GM19395 (cell line): Measurements from ENCODE around the gene CFAP70.
"Not testable (repeated sequence)": the region's sequence is repeated elsewhere in the genome, so short reads cannot be mapped to it uniquely, and the experiment has no call there.

Source experiments
- ATAC-seq: cut with Tn5 transposase; IDR thresholded peaks from one replicate; pipeline ENCODE4 v1.9.1; 2021; ENCODE audit warnings: mild to moderate bottlenecking, moderate library complexity; ENCODE audit not compliant: unreplicated experiment

Gene CFAP70

DNA sequence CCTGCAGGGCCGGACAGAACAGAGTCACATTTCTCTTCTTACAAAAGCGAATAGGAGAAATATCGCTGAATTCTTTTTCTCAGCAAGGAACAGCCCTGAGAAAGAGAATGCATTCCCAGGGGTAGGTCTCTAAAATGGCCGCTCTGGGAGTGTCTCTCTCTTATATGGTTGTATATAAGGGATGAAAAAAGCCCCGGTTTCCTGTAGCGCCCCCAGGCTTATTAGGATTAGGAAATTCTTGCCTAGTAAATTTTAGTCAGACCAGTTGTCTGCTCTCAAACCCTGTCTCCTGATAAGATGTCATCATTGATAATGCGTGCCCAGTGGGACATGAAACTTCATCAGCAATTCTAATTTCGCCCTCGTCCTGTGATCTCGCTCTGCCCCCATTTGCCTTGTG, 100.1 kb downstream of the CFAP70 start:
- not testable (repeated sequence) for ATAC-seq

DNA sequence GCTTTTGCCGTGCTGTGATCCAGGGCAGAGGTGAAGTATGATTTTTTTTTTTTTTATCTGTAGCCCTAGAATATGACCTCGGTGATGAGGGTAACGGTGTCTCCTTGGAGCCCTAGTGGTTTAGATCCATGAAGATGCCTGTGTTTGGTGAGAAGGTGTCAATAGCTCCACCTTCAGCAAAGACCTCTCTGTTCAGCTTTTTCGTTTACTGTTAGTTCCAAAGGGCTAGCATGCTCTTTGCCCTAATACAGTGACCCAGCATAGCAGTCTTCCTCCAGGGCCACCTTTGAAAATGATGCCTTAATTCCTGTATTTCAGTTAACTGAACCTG, 105.5 kb downstream of the CFAP70 start:
- peak; percentile 24 for ATAC-seq

DNA sequence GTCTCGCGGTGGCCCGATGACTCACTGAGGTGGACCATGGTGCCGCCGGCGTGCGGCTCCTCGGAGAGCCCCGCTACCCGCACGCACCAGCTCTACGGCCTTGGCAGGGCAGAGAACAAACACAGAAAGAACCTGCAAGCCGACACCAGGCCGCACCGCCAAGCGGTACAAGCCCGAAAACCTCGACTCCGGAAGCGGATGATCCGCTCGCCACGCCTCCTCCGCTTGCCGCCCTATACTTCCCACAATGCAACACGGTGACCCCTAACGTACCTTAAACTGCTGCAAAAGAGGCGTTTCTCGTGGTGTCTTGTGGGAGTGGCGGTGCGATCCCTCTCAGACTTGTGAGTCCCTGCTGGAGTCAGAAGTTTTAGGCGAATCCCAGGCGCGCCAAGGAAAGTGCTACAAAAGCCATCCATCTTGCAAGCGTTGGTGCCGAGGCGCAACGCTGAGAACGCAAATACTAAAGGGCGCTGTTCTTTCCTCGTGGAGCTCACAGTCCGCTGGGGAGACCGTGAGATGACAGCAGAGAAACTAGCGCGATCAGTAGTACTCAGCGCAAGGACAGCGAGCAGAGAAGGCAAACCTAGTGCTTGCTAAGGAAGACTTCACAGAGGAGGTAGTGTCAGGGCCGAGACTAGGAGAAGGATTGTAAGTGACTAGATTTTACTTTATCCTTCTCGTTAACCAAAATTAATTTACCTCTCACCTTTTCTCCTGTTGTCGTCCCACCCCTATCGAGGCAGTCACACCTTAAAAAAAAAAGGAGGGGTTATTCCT, 106.0 kb downstream of the CFAP70 start, which contains the start of gene MRPS16:
Gene MRPS16 (minus strand): TSS at position 200 of the 780 bp plus-strand sequence. CDS start 162 bp downstream, at position 38.
- ATAC-seq: peak; percentile 77

DNA sequence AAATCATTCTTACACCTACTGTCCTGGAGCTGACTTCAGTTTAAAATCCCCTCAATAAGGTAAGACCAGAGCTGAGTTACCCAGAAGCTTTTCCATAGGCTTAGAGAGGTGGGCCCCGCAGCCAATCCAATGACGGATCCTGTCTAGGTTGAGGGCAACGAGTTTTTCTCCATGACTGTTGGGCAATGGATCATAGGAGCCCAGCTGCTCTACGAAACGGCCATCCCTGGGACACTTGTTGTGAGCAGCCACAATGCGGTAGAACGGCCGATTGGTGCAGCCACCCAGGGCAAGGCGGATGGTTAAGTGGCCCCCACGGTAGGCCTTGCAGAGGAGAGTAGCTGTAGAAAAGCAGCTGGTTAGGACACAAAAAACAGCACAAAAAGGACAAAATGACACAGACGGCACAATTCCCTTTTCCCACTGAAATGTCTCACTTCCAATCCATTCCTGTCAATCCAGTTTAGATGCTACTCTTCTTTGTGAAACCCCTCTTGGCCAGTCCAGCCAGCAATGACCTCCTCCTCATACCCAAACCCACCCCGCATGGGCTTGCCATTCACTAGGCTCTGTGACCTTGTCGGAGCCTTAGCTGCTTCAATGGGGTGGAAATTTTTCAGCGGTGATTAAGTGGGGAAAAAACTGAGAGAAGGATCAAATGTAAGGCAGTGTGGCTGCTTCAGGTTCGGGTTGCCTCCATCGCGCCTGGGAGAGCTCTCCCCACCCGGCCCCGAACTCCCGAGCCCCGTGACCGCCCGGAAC, 106.8 kb downstream of the CFAP70 start:
- ATAC-seq: no peak

DNA sequence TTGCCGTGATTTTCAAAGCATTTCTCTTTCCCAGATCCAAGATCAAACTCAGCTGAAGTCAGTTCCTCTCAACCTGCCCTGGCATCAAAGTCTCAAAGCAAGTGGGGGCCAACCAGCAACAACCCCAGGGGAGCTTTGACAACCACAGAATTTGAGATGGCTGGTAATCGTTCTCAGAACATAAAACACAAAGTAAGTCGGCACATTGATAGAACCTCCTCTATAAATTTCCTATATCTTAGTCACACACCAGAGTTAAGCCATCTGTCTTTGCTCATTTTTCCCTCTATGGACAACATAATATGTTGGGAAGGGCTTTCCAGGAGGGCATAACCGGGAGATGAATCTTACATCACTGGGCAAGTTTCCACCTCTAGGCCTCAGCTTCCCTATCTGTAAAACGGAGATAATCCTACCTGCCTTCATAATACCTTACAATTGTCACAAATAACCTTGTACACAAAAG, 110.4 kb downstream of the CFAP70 start:
- no peak for ATAC-seq

DNA sequence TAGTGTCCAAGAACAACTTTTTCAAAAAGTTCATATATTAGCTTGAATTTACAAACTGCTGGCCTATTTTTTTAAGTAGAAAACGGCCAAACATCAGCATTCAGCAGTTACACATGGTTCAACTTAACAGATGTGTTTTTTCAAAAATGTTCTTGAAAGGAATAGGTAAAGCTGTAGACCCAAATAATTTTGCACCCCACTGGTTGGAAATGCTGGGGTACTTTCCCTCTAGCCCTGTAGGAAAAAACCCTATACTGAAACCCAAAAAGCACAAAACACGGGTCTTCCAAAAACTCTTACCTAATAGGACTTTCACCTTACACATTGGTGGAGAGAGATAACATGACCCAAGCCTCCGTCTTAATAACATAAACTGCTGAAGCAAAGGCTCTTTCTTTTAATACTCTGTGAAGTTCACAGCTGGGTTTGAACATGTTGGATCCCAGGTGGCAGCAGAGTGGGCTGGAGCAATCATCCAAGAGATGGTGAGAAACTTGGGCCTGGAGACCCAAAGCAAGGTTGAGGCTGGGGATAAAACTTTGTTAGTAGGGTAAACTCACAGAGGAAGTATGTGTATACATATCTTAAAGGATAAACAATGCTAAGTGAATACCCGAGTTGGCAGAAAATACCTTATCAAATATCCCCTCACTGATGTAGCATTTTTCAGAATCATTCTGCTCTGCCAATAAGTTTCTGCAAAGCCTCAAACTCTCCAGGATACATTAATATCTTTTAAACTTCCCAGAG, 111.0 kb downstream of the CFAP70 start:
- ATAC-seq: no peak

DNA sequence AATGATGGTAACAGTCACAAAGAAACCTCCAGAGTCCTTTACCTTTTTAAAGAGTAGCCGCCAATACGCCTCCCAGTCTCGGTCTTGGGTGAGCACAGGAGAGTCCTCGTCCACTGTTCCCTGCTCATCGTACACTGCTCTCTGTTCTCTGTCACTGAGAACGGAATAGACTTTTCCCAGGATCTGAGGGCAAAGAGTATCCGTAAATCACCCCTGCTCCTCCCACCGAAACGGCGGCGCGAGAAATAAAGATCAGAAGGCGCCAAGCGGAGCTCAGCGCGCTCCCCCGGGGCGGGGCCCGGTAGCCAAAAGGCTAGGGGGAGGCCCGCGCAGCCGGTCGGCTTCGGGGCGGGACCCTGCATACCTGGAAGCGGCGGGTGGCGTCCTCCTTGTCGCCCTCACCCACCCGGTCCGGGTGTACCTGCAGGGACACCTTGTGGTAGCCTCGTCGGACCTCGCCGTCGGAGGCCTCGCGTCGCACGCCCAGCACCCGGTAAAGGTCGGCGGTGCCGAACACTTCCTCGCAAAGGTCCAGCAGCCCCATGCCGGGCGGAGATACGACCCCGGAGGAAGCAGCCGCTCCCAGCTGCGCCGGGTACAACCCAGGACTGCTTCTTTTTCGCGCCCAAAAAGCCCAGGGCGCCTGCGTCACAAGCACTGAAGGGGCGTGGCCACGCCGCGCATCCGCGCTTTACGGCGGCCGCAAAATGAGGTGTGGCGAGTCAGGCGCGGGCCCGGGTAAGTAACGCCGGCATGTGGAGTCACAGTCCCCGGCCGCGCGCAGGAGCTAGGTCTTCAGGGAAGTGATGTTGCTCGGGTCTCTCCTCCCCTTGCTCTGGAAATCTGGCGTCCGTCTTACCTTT, 111.8 kb downstream of the CFAP70 start, which contains the start of gene DNAJC9:
Gene DNAJC9 (minus strand): TSS at position 610 of the 863 bp plus-strand sequence. CDS start 66 bp downstream, at position 544.
- peak; percentile 85 for ATAC-seq

DNA sequence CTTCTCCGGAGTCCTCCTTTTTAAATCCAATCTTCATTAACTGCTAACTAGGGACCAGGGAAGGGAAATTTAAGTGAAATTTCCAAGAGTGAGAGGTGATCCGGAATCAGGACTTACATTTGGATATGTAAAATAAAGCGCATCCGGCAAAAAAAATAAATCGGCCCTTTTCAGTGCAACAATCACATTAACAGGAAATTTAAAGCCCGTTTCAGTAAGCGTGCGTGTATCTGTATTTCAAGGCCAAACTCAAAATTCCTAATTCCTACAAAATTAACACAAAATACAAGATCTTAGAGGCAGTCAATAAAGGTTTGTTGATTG, 112.4 kb downstream of the CFAP70 start:
- ATAC-seq: no peak

DNA sequence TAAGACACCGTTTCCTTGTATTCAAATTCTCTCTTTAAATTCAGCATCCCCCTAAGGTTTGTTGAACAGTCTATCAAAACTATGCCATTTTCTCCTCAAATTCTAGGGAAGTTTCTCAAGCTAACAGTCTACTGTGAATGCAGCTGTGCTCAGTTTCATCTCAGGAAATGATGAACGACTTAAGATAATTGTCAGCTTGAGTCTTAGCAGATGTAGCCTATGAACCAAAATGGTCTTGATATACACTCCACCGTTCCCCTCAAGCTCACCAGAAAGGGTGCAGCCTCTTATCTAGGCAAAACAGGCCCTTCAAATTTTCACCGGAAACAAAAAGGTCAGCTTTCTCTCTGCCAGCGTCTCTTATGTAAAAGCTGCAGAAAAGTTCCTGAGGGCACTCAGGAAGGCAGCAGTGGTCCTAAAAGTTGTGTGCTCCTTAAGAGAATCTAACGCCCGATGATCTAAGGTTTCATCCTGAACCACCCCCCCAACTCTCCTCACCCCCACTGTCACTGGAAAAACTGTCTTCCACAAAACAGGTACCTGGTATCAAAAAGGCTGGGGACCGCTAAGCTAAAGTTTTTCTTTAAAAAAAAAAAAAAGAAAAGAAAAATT, 113.7 kb downstream of the CFAP70 start:
- no peak for ATAC-seq

DNA sequence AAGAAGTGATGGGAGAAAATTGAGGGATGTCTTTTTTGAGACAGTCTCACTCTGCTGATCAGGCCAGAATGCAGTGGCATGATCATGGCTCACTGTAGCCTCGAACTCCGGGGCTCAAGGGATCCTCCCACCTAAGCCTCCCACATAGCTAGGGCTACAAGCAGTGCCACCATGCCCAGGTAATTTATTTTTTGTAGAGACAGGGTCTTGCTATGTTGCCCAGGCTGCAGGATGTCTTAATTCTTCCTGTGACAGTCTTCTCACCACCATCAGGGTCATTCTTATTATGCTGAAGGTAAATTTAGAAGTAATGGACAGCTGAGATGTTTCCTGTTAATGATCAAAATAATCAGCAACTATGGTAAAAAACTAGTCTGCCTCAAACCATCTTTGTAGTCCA, 118.8 kb downstream of the CFAP70 start:
- no peak for ATAC-seq

DNA sequence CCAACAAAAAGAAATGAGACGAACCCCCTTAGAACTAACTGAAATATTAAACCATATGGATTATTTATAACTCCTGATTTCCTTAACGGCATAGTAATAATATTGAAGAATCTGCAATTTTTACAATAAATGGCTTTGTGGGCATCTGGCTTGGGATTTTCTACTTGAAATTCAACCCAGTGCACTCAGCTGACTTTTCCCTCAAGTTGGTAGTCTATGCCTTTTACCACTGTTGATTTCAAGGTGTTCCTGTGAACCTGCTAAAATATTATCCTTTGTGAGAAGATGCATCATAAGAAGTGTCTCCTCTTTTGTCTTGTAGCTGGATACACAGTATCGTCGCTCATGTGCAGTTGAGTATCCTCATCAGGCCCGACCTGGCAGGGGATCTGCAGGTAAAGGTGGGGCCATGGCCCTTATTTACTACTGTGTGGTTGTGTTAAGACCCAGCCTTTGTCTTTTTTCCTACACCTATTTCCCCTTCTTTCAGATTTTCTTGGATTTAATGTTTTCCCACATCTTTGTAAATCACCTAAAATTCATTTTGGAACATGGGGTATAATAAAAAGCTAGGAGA, 119.6 kb downstream of the CFAP70 start:
- no peak for ATAC-seq

DNA sequence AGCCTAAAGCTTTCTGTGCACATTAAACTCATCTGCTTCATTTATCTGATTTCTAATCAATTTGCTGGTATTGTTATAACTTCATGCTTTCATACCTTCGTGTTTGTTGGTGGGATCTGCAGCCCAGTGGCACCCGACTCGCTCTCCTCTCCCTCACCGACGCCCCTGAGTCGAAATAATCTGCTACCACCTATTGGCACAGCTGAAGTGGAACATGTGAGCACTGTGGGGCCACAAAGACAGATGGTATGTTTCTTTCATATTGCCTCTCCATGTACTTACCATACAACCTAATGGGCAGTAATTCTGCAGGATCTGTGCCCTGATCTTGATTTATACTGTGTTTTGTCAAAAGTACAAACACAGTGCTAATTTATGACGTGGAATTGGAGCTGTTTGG, 124.0 kb downstream of the CFAP70 start:
- no peak for ATAC-seq

DNA sequence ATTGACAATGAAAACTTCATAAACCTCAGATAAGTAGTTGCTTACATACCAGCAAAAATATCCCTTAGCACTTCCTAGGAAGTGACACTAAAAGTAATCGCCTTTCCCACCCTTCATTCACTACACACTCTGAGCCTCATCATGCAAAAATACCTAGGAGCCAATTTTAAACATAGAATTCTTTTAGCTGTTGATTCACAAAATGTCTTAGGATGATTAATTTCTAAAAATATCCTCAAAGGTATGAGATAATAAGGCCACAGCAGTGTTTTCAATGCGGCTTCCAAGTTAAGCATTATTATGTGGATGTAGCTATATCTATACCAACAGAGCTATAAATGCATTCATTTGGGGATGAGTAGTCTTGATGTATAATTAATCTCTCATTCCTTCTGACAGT, 124.8 kb downstream of the CFAP70 start:
- no peak for ATAC-seq

DNA sequence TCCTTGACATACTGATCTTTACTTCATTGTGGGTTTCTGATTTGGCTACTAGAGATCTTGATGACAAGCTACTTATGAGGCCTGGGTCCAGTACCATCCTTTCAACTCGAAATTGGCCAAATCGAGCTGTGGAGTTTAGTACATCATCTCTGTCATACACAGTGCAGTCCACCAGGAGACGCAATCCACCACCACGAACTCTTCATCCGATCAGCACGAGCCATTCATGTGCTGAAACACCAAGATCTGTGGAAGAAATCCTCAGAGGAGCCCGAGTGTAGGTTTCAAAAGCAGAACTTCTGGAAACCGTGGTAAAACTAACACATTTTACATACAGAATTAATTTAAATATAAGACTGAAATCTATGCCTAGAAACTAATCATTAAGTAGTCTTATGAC, 125.8 kb downstream of the CFAP70 start:
- ATAC-seq: no peak

DNA sequence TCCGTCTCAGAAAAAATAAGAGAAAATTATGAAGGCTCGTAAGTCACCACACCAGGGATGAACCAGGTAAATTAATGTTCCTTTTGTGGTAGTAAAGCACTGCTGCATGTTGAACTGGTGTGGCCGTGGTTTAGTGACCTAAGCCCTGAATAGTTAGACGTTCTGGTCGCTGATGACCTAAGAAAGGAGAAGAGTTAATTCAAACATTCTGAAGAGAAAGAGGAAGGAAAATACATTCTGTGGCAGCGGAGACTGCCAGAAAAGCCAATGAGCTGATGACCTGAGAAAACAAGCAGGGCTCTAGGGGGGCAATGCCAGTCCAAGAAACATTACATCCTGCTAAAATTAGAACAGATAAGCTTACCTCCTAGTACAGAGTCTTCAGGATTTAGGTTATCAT, 129.1 kb downstream of the CFAP70 start:
- ATAC-seq: no peak

DNA sequence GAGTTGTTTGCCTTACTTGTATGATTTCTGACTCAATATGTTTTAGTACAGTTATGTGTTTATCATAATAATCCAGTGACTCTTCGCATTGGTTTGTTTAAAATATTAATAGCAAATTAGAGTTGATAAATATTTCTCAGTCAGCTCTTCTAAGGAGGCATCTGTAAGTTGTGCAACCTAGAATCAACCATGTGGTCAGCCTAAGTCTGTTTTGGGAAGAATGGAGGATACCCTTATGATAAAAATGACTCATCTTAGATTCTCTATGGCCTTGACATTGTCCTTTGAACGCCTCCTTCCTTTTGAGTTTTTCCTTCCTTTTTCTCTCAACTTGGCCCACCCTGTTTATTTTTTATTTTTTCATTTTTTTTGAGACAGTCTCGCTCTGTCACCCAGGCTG, 130.4 kb downstream of the CFAP70 start:
- ATAC-seq: no peak

DNA sequence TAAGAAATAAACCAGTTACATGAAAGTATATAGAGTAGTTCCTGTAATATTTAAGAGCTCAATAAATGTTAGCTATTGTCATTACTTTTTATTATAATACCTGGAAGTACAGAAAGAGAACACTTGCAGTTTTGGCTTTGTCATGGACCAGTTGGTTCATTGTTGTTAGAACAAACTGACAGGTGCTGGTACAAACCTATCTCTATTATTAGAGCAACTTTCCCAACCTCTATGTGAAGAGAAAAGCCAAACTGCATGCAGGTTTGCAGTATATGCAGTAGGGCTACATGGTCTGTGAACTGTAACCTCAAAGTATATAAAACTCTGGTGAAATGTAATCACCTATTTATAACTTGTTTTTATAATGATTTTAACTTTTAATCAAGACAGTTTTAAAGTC, 132.0 kb downstream of the CFAP70 start:
- no peak for ATAC-seq

DNA sequence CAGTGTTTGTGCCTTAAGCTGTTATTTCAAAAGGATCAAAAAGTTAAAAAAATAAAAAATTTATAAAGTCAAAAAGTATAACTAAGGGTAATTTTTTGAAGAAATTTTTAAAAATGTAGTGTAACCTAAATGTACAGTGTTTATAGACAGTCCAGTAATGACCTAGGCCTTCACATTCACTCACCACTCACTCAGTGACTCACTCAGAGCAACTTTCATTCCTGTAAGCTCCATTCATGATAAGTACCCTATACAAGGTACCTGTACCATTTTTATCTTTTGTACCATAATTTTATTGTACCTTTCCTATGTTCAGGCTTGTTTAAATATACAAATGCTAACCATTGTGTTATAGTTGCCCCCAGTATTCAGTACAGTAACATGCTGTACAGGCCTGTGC, 133.1 kb downstream of the CFAP70 start:
- no peak for ATAC-seq

DNA sequence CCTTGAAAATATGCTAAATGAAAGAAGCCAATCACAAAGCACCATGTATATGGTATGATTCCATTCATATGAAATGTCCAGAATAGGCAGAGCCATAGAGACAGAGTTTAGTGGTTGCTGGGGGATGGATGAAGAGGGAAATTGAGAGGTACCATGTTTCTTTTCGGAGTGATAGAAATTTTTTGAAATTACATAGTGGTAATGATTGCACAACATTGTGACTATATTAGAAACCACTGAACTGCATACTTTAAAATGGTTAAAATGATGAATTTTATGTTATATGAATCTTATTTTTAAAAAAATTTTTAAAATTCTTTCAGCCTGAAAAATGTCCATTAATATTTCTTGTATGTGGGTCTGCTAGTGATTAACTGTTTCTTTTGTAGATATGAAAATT, 137.7 kb downstream of the CFAP70 start:
- ATAC-seq: no peak

DNA sequence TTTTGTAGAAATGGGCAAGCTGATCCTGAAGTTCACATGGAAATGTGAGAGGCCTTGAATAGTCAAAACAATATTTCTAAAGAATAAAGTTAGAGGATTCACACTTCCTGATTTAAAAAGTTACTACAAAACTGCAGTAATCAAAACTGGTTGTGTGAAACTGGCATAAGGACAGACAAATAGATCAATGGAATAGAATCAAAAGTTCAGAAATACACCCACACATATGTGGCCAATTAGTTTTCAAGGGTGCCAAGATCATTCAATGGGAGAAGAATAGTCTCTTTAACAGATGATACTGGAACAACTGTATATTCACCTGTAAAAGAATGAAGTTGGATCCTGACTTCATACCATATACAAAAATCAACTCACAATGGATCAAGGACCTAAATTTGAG, 139.3 kb downstream of the CFAP70 start:
- no peak for ATAC-seq
